Measurements from ENCODE around the gene TNMD.
"Not testable (repeated sequence)": the region's sequence is repeated elsewhere in the genome, so short reads cannot be mapped to it uniquely, and the experiment has no call there.

TNMD gene

DNA sequence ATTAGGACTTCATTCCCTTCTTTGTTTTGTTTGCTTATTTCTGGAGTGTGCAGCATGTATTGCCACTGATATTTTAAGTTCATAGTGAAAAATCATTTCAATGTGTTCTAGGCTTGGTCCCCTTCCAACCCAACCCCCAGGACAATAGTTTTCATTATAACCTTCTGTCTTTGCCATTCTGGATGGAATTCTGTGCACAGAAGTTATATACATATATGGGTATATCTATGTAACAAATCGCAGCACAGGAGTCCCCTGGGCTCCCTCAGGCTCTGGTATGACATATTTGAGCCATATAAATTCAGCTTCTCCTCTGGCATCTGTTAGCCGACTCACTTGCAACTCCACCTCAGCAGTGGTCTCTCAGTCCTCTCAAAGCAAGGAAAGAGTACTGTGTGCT, at the start of gene TNMD:
Gene TNMD (plus strand): TSS at position 326 of the 400 bp plus-strand sequence. CDS start 83 bp downstream, outside the sequence.
- no peak for DNase-seq (ENCODE audit: low read depth in 2 of 2)

- DNase-seq (ENCODE audit: low read depth in 2 of 2) = not testable (repeated sequence)
Observed at GRCh38 chrX:100565534-100565933, 19.2 kb upstream of the TNMD start.

DNA sequence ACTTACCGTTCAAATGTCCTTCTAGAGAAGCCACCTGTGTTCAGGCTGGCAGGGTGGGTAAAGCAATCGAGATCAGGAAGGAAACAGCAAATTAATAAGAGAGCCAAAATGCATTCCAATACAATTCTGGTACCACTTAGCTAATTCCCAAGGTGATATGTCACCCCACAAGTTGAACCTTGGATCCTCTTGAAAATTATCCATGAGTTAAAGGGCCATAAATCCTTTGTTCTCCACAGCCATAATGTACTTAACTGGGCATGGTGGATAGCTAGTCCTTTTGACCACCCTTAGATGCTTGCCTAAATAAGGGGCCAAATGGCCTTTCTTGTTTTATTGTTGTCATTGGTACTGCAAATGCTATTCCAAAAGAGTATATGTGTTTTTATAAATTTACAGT, 2.0 kb downstream of the TNMD start:
- DNase-seq (ENCODE audit: low read depth in 2 of 2) = no peak

DNA sequence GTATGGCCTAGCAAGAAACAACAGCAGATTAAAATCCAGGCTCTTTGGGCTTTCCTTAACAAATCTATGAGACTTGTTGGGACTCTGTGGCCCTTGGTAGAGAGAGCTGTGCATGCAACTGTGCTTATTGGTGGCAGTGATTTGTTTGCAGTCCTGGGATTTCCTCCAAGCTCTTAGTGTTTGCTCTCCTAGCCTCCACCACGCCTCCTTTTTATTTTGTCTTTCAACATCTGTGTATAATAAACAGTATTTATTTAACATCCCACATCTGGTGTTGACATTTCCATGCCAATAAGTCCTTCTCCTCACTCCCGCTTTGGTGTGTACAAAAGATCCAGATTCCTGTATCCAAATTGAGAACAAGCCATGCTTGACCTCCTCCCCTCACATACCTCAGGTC, 3.1 kb downstream of the TNMD start:
- DNase-seq (ENCODE audit: low read depth in 2 of 2) = no peak

GRCh38 chrX:100591256-100592051, 6.7 kb downstream of the TNMD start:
- DNase-seq (ENCODE audit: low read depth in 2 of 2) = no peak

GRCh38 chrX:100593126-100593525, 8.4 kb downstream of the TNMD start:
- no peak for DNase-seq (ENCODE audit: low read depth in 2 of 2)

- DNase-seq (ENCODE audit: low read depth in 2 of 2) = no peak
Observed at GRCh38 chrX:100593581-100593980, 8.8 kb downstream of the TNMD start.

DNA sequence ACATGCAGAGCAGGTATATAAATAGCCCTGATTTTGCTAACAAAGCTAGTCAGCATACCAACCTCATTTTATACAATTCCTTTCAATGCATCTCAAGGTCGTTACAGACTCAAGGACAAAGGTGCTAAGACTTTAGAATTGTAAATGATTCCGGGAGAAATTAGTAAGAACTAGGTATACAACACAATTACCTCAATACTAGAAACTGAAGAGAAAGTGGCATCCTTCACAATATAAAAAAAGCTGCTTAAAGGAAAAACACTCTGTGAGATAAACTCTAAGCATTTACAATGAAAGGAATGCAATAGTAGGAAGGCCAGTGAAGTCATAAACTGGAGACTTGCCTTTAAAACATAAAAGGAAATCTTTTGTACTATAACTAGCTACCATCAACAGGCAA, 11.9 kb downstream of the TNMD start:
- DNase-seq (ENCODE audit: low read depth in 2 of 2) = no peak

DNA sequence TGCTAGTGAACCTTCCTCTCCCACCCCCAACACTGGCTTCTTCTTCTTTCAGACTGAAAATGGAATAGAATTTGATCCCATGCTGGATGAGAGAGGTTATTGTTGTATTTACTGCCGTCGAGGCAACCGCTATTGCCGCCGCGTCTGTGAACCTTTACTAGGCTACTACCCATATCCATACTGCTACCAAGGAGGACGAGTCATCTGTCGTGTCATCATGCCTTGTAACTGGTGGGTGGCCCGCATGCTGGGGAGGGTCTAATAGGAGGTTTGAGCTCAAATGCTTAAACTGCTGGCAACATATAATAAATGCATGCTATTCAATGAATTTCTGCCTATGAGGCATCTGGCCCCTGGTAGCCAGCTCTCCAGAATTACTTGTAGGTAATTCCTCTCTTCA, 14.7 kb downstream of the TNMD start:
- DNase-seq (ENCODE audit: low read depth in 2 of 2) = no peak

- no peak for DNase-seq (ENCODE audit: low read depth in 2 of 2)
Observed at GRCh38 chrX:100600340-100600739, 15.6 kb downstream of the TNMD start.

- DNase-seq (ENCODE audit: low read depth in 2 of 2) = no peak
Observed at GRCh38 chrX:100600758-100601157, 16.0 kb downstream of the TNMD start.

DNA sequence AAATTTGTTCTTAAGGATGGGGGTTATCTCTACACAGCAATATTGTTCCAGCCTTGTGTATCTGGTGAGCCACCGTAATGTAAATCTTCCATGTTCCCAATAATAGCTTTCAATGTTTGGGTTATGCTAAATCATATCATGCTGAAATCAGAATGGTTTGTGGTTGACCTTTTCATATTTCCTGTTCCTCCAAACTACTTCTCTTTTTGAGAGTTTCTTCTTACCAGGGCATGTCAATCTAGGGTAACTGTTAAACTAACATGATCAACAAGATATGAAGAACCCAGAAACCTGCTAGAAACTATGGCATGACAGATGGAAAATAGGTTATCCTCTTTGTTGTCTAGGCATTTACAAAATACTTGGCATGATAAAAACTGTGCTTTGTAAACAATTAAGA, 22.0 kb downstream of the TNMD start:
- no peak for DNase-seq (ENCODE audit: low read depth in 2 of 2)

DNA sequence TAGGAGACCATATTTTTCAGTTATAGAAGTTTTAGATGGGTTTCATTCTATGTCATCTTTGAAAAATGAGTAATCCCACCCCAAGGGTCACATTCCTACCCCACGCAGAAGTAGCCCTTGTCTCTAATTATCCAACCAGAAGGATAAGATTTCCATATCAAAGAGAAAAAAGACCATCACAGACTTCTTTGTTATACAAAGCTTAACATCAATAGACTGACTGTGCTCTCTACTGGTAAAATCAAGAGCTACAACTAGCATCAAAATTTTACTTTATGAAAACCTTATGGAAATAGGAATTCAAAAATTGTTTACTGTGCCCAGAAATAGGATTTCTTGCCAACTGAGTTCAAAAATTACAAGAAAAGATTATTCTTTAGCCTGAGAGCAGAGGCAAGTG, 24.9 kb downstream of the TNMD start:
- no peak for DNase-seq (ENCODE audit: low read depth in 2 of 2)

GRCh38 chrX:100611951-100612350, 27.2 kb downstream of the TNMD start:
- no peak for DNase-seq (ENCODE audit: low read depth in 2 of 2)

- DNase-seq (ENCODE audit: low read depth in 2 of 2) = no peak
Observed at GRCh38 chrX:100615005-100615404, 30.3 kb downstream of the TNMD start.

DNA sequence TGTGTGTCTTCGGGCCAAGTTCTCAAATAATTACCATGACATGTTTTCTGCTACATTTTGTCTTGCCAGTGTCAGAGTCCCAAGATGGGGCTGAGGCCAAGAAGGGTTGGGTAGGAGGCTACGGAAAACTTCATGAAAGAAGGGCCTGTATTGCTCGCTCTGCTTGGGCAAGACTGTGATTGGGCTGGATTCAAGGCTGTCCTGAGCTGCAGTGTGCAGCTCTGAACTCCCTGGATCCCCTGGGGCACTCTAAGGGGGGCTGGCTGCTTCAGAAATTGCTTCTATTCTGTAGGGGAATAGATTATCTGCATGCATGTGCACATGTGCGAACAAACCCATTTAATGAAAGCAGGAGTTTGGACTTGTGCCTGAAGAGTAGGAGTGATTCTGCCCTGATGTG, 38.3 kb downstream of the TNMD start:
- DNase-seq (ENCODE audit: low read depth in 2 of 2) = no peak

GRCh38 chrX:100625985-100626491, 41.3 kb downstream of the TNMD start:
- no peak for DNase-seq (ENCODE audit: low read depth in 2 of 2)

GRCh38 chrX:100635040-100635439, 50.3 kb downstream of the TNMD start:
- DNase-seq (ENCODE audit: low read depth in 2 of 2) = no peak

- DNase-seq (ENCODE audit: low read depth in 2 of 2) = no peak
Observed at GRCh38 chrX:100635989-100636320, 51.2 kb downstream of the TNMD start.

DNA sequence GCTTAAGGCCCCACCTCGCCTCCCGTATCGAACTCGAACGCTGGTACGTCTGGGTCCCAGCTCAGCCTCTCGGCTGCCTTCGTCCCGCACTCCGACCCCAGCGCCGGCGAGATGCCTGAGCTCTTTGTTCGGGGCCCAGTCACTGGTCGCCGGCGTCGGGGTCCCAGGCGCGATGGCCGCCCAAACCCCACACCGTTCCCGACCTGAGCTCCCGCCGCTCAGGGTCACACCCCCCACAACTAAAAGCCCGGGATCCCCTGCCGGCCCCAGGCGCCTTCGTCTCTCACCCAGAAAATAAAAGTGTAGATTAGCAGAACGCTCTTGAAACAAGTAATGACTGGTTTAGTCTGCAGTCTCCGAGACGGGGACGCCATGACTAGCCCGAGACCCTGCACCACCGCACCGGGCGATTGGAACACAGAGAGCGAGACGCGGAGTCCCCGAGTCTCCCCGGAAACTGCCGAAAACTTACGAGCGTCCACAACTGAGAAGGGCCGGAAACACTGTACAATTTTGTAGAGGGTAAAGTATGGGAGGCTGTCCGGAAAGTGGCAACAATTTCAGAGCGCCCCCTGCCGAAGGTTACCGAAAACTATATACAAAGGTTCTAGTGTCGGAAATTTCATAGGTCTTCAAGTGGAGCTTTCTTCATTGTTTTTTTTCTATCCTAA, 51.7 kb downstream of the TNMD start, which contains the start of gene TSPAN6:
Gene TSPAN6 (minus strand): TSS at position 486 of the 671 bp plus-strand sequence. CDS start 112 bp downstream, at position 374.
- DNase-seq (ENCODE audit: low read depth in 2 of 2) = peak; percentile 16 to 23

DNA sequence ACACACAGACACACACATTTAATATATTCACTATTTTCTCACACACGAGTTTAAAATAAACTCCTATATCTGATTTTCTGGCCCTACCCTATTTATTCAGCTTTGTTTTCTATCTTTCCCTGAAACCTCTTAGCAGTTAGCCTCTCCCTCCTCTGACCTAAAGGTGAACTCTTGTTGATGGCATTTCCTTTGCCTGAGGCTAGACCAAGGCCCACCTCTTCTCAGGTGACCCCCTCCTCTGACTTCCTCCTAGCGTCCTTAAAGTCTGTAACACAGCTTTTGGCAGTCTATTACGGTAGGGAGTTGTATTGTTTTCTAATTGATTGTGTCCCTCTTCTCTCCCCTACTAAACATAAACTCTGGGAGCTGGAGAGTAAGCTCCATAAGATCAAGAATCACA, 57.6 kb downstream of the TNMD start:
- DNase-seq (ENCODE audit: low read depth in 2 of 2) = no peak

- DNase-seq (ENCODE audit: low read depth in 2 of 2) = no peak
Observed at GRCh38 chrX:100643212-100643611, 58.5 kb downstream of the TNMD start.
